Activated T-cell treated with anti-CD3 and anti-CD28 coated beads, Interleukin-2, amount 50 U/mL, for 72 hours (primary cell): Measurements from ENCODE around the gene FHIT. TPM values are rescaled to one million over a fixed set of nuclear protein-coding genes. Genes with fewer than 3 reads are reported as not detected.
"Not testable (repeated sequence)": the region's sequence is repeated elsewhere in the genome, so short reads cannot be mapped to it uniquely, and the experiment has no call there.

Experiments
- ATAC-seq, 2 donors: fragments of 150-1000 bp; cut with Tn5 transposase; replicated peaks in 1 of 2; 2 replicates each; pipeline ENCODE4 v1.10.0; 2021; ENCODE audit warnings: moderate library complexity in 2 of 2, mild to moderate bottlenecking in 1 of 2
- DNase-seq, 2 donors: peaks; one replicate each; pipeline ENCODE4 v3.0.0; 2021 to 2022; ENCODE audit warnings: mixed read lengths in 1 of 2
- H3K27ac Mint-ChIP-seq: one replicate; pipeline ENCODE4 v1.8.0; 2022; ENCODE audit warnings: mild to moderate bottlenecking, moderate library complexity, mixed read lengths
- H3K27me3 Mint-ChIP-seq: one replicate; pipeline ENCODE4 v1.8.0; 2022; ENCODE audit warnings: low read depth, mixed read lengths
- H3K36me3 Mint-ChIP-seq, 2 donors: one replicate each; pipeline ENCODE4 v1.8.0; 2022; ENCODE audit warnings: mixed read lengths in 2 of 2, mild to moderate bottlenecking in 1 of 2; ENCODE audit not compliant: insufficient read depth in 2 of 2
- H3K4me1 Mint-ChIP-seq: one replicate; pipeline ENCODE4 v1.8.0; 2022; ENCODE audit warnings: low read depth, mixed read lengths
- H3K4me3 Mint-ChIP-seq, 2 donors: one replicate each; pipeline ENCODE4 v1.8.0; 2022; ENCODE audit warnings: mild to moderate bottlenecking in 2 of 2, mixed read lengths in 2 of 2, moderate library complexity in 2 of 2
- H3K9me3 Mint-ChIP-seq, 2 donors: one replicate each; pipeline ENCODE4 v1.8.0; 2022; ENCODE audit warnings: mixed read lengths in 2 of 2
- total RNA-seq, 2 donors: library from RNA; stranded (reverse); gene quantifications; one replicate each; pipeline ENCODE4 v1.2.3, GENCODE V29; 2022

FHIT gene
- total RNA-seq, 2 donors from 2014 or later = 48.2 to 54.9 TPM

DNA sequence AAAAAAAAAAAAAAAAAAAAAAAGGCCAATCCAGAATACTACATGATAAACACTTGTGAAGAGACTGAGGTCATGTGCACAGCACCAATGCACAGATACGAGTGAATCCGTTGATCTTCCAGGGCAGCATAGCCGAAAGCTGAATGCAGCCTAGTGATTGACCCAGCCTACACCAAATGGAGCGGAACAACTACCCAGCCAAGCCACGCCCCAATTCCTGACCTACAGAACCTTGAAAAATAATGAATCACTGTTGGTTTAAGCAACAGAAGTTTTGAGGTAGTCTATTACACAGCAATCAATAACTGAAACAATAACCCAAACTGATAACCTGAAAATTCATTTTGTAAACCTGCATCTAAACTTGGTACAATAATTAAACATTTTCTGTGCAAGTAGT, 361.0 kb downstream of the FHIT start:
- no peaks in the 10 kb centered on the region for H3K27me3 Mint-ChIP-seq

DNA sequence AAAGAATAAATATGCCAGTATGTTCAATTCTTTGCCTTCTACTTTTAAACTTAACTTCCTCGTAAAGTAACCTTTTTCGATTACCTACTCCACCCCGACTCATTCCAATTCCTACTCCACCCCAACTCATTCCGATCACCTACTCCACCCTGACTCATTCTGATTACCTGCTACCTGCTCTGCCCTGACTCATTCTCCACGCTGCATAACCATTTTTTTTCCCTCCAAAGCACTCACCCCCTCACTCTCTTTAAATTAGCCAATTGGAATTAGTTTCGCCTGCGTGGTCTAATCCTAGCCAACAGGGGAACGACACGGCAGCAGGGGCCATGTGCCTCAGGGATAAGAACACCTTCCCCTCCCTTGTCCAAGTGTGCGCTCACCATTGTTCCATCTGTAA, 362.3 kb downstream of the FHIT start:
- H3K4me3 Mint-ChIP-seq, H3K4me1 Mint-ChIP-seq, DNase-seq, H3K27me3 Mint-ChIP-seq, H3K9me3 Mint-ChIP-seq, ATAC-seq, H3K27ac Mint-ChIP-seq, H3K36me3 Mint-ChIP-seq: not testable (repeated sequence)

More for the DNA sequence above, 361.0 kb downstream of the FHIT start:
- no peak for DNase-seq
- no peaks in the 10 kb centered on the region for H3K9me3 Mint-ChIP-seq
- ATAC-seq = no peak
- H3K4me1 Mint-ChIP-seq = no peaks in the 10 kb centered on the region
- no peaks in the 10 kb centered on the region for H3K36me3 Mint-ChIP-seq
- H3K4me3 Mint-ChIP-seq = no peak overlapping the region
- H3K27ac Mint-ChIP-seq = no peak overlapping the region

DNA sequence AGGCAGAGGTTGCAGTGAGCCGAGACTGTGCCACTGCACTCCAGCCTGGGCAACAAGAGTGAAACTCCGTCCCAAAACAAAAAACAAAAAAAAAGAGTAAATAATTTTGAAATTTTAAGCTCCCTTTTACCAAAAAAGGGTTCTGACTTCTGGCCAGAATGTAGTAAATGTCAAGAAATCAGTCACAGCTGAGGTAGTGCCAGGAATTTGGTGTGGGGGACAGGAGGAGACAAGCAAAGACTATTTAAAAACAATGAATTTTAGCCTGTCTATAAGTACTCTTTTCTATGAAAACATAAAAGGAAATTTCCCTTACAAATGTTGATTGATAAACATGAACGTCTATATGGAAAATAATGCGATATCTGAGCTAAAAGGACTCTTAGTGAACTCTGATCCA, 363.7 kb downstream of the FHIT start:
- ATAC-seq = no peak
- no peaks in the 10 kb centered on the region for H3K36me3 Mint-ChIP-seq
- H3K27ac Mint-ChIP-seq = no peak overlapping the region
- H3K4me1 Mint-ChIP-seq = no peaks in the 10 kb centered on the region
- DNase-seq = no peak
- H3K9me3 Mint-ChIP-seq = peaks cover 0 to 6% of the 10 kb centered on the region in 2 donors
- H3K4me3 Mint-ChIP-seq = no peak overlapping the region
- no peaks in the 10 kb centered on the region for H3K27me3 Mint-ChIP-seq

DNA sequence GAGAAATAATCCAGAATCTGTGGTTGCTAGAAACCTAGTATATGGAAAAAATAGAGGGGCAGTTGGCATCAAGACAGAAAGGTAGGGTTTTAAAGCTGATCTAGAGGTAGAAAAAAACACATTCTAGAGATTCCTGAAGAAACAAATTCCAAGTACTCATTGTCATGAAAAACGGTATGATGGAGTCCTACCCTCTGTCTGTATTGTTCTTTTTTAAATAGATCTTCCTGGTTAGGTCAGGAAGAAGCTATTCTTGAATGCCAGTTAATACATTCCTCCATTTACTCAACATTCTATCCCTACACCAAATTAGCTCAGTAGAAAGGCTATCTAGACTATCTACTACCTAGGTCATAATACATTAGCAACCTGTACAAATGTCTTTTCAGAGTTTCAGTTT, 364.7 kb downstream of the FHIT start:
- Mint-ChIP-seq H3K4me1 (no peaks in the 10 kb centered on the region), H3K36me3 (peaks cover 0 to 2% of the 10 kb centered on the region in 2 donors)

DNA sequence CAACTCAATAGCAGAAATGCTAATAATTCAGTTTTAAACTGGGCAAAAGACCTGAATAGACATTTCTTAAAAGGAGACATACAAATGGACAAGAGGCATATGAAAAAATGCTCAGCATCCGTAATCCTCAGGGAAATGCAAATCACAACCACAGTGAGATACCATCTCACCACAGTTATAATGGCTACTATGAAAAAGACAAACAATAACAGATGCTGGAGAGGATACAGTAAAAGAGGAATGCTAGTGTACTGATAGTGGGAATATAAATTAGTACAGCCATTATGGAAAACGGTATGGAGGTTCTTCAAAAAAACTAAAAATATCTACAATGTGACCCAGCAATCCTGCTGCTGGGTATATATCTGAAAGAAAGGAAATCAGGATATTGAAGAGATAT, 367.2 kb downstream of the FHIT start:
- Mint-ChIP-seq H3K4me1 (no peaks in the 10 kb centered on the region), H3K9me3 (peaks cover 8 to 21% of the 10 kb centered on the region in 2 donors), H3K27ac (no peak overlapping the region), H3K27me3 (no peaks in the 10 kb centered on the region), H3K4me3 (no peak overlapping the region), H3K36me3 (peaks cover 3 to 6% of the 10 kb centered on the region in 2 donors)
- DNase-seq = no peak
- no peak for ATAC-seq

More for the DNA sequence above, 364.7 kb downstream of the FHIT start:
- H3K27me3 Mint-ChIP-seq = no peaks in the 10 kb centered on the region
- ATAC-seq (no peak), DNase-seq (no peak)
- no peak overlapping the region for H3K27ac Mint-ChIP-seq
- peaks cover 4 to 11% of the 10 kb centered on the region in 2 donors for H3K9me3 Mint-ChIP-seq
- no peak overlapping the region for H3K4me3 Mint-ChIP-seq

DNA sequence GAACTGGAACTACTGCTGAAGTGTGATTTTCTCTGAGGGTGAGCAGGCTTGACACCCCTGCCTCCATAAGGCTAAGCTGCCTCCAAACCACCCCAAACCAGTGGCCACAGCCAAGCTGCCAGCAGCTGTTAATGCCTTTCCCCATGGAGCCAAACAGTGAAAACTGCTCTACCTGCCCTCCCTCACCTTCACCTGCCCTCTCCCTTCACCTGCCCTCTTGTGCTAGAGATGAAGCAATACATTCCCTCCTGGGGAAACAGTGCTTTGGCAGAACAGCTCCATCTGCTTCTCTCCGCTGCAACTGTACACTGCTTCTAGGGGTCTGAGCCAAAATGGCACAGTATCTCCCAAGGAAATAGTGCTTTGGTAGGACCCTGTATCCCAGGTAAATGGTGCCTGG, 374.1 kb downstream of the FHIT start:
- no peak overlapping the region for H3K4me3 Mint-ChIP-seq
- H3K4me1 Mint-ChIP-seq = no peaks in the 10 kb centered on the region
- H3K9me3 Mint-ChIP-seq = peaks cover 8 to 11% of the 10 kb centered on the region in 2 donors
- ATAC-seq = no peak
- H3K36me3 Mint-ChIP-seq = peaks cover 3 to 4% of the 10 kb centered on the region in 2 donors
- no peak for DNase-seq
- no peak overlapping the region for H3K27ac Mint-ChIP-seq
- no peaks in the 10 kb centered on the region for H3K27me3 Mint-ChIP-seq

DNA sequence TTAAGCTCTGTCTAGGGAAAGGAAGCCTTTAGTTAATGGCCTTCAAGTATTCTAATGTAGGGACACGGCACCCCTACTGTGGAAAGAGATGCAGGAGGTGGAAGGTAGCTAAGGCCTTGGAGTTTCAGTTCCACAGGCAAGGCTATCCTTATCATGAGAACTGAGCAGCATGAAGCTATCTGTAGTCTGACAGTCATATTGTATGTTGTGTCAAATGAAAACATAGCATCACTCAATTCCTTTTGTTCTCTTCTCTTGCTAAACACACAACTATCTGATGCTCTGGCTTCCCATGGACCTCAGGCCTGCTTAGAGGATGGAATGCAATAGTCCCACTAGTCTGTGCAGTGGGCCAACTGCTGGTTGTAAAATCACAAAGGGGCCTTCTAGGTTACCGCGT, 380.9 kb downstream of the FHIT start:
- ATAC-seq (no peak), DNase-seq (no peak)
- H3K9me3 Mint-ChIP-seq = peaks cover 2 to 3% of the 10 kb centered on the region in 2 donors
- H3K4me3 Mint-ChIP-seq = no peak overlapping the region
- H3K27me3 Mint-ChIP-seq = no peaks in the 10 kb centered on the region
- peaks cover 0 to 2% of the 10 kb centered on the region in 2 donors for H3K36me3 Mint-ChIP-seq
- H3K27ac Mint-ChIP-seq = no peak overlapping the region
- H3K4me1 Mint-ChIP-seq = no peaks in the 10 kb centered on the region

DNA sequence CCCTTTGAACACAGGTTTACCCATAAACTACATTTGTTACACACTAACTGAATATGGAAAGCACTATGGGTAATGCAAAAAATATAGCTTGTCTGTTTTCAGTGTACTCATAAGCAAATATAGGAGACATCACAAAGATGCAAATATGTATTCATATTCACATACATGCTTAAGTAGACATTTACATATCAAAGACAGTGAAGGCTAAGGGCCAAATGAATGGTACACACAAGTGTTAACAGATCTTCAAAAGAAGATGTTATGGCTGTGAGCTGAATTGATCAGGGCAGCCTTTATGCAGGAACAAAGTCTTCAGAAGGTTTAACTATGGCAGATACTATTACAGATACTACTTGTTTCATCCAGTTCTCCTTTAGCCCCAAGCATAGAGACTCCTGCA, 384.1 kb downstream of the FHIT start:
- DNase-seq (no peak), ATAC-seq (no peak)
- no peak overlapping the region for H3K4me3 Mint-ChIP-seq
- H3K36me3 Mint-ChIP-seq = peaks cover 0 to 2% of the 10 kb centered on the region in 2 donors
- H3K27ac Mint-ChIP-seq = no peak overlapping the region
- peaks cover 4 to 5% of the 10 kb centered on the region in 2 donors for H3K9me3 Mint-ChIP-seq
- no peaks in the 10 kb centered on the region for H3K4me1 Mint-ChIP-seq
- H3K27me3 Mint-ChIP-seq = no peaks in the 10 kb centered on the region

DNA sequence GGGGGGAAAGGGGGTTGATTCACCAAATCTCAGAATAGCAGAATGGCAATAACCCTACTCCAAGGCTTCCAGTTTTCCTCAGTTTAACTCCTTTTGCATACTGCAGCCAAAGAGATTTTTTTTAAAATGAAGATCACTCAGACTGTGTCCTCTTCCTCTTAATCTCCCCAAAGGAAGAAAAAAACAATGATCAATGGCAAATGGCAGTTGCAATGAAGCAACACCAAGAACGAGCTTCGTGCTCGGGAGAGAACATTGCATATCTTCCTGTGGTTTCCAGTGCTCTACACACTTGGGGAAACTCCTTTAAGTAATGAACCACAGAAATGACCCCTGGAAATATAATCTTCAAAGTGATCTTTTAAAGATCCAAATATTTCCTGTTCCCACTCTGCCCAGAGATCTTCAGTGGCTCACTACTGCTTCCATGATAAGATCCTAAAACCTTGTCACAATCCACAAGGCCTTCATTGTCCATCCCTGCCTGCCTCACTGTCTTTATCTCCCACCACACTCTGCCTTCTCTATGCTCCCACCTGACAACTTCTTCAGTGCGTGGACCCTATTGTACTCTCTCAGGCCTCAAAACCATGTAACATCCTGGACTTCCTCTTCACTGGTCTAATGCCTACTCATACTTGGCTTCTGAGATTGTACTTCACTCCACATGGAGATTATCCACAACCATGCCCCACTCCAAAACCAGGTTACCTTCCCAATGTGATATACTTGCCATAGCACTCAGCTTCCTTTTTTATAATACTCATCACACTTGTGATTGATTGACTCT, 394.8 kb downstream of the FHIT start:
- no peaks in the 10 kb centered on the region for H3K27me3 Mint-ChIP-seq

DNA sequence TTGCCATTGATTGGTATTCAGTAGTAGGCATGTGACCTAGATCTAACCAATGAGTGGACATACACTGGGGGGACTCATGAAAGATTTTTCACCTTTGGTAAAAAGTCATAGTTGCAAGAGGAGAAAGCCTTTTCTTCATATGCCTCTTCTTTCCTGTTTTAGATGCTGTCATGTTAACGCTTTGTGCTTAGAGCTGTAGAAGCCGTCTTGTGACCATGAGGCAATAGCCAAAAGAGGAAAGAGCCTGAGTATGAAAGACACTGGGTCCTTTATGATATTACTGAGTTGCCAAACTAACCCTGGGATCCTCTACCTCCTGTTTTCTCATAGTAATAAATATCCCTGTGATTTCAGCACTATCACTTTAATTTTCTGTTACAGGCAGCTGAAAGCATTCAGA, 396.0 kb downstream of the FHIT start:
- Mint-ChIP-seq H3K4me1 (no peaks in the 10 kb centered on the region), H3K36me3 (no peaks in the 10 kb centered on the region), H3K27me3 (no peaks in the 10 kb centered on the region), H3K4me3 (no peak overlapping the region), H3K27ac (no peak overlapping the region), H3K9me3 (peaks cover 5% of the 10 kb centered on the region in 2 donors)
- DNase-seq (no peak), ATAC-seq (no peak)

More for the DNA sequence above, 394.8 kb downstream of the FHIT start:
- Mint-ChIP-seq H3K4me1 (no peaks in the 10 kb centered on the region), H3K27ac (no peak overlapping the region), H3K4me3 (no peak overlapping the region), H3K36me3 (no peaks in the 10 kb centered on the region), H3K9me3 (peaks cover 4 to 7% of the 10 kb centered on the region in 2 donors)
- ATAC-seq (no peak), DNase-seq (no peak)

DNA sequence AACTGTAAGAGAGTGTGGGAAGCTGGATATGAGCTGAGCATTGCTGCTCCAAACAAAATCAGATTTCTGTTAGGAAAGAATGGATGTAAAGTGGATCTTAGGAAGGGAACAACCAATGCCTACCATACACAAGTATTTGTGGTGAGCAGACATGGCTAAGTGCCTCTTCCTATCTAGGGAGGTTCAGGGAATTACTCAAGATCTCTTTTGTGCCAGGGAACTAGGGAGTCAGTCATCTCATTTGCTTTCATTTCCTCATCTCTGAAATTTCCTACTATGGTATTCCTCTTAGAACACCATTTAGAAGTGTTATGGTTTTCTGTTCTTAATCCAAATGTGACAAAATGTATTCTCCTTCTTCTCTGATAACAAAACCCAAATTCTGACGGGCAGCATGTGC, 396.5 kb downstream of the FHIT start:
- ATAC-seq (no peak), DNase-seq (no peak)
- no peak overlapping the region for H3K4me3 Mint-ChIP-seq
- H3K27me3 Mint-ChIP-seq = no peaks in the 10 kb centered on the region
- H3K36me3 Mint-ChIP-seq = no peaks in the 10 kb centered on the region
- no peak overlapping the region for H3K27ac Mint-ChIP-seq
- H3K9me3 Mint-ChIP-seq = peaks cover 5 to 6% of the 10 kb centered on the region in 2 donors
- no peaks in the 10 kb centered on the region for H3K4me1 Mint-ChIP-seq

DNA sequence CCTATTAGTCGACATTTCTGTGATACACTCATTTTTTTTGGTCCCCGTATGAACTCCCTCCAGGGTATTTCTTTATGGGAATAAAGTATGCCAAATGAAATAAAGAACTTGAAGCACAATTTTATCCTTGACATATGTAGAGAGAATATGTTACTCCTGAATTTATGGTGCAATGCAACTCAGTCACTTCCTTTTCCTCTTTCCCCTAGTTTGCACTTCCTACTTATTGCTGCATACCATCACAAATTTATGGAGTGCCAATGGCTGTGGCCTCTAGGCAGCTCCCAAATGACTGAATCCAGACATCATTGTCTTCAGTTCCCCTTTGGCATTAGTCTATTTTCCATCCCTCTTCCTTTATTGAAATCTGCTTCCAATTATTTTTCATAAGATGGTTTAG, 403.5 kb downstream of the FHIT start:
- H3K36me3 Mint-ChIP-seq = no peaks in the 10 kb centered on the region
- ATAC-seq = no peak
- no peaks in the 10 kb centered on the region for H3K4me1 Mint-ChIP-seq

DNA sequence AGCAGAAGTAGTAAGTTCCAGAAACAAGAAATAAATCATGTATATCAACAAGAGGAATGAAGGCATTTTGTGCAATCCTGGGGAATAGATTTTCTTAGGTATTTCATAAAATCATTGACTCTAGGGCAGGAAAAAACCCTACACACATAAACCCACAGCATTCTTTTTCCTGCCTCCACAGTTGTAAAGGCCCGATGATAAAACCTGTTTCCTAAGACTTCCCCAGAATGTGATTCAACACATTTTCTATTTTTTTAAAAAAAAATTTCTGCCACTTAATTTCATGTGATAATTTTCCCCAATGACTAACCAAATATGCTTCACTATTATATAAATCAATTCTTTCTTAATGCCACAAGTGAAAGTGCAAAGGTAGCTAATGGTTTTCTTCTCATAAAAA, 407.0 kb downstream of the FHIT start:
- no peak for ATAC-seq

More for the DNA sequence above, 403.5 kb downstream of the FHIT start:
- H3K4me3 Mint-ChIP-seq = no peak overlapping the region
- no peak for DNase-seq
- H3K9me3 Mint-ChIP-seq = peaks cover 0 to 2% of the 10 kb centered on the region in 2 donors
- H3K27me3 Mint-ChIP-seq = no peaks in the 10 kb centered on the region
- H3K27ac Mint-ChIP-seq = no peak overlapping the region

DNA sequence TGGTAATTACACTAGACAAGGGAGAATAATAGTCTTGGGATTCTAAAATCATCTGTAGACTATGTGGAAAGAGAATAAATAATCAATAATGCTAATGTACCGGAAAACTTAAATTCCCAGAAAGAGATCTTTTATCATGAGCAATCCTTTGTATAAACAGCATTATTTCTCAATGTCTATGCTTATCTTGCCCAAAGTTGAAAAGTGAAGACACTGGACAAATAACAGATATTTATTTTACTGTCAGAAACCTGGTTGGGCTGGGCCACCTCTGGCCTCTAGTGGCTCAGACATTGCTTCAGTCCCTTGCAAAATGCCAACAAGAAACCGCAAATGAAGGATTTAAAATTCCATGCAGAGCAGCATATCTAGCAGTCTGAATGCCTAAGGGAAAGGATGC, 409.9 kb downstream of the FHIT start:
- Mint-ChIP-seq H3K4me1 (no peaks in the 10 kb centered on the region), H3K4me3 (no peak overlapping the region), H3K9me3 (no peaks in the 10 kb centered on the region), H3K27ac (no peak overlapping the region), H3K27me3 (no peaks in the 10 kb centered on the region), H3K36me3 (no peaks in the 10 kb centered on the region)
- DNase-seq (no peak), ATAC-seq (no peak)

More for the DNA sequence above, 407.0 kb downstream of the FHIT start:
- Mint-ChIP-seq H3K27me3 (no peaks in the 10 kb centered on the region), H3K27ac (no peak overlapping the region), H3K36me3 (no peaks in the 10 kb centered on the region), H3K4me1 (no peaks in the 10 kb centered on the region), H3K9me3 (no peaks in the 10 kb centered on the region), H3K4me3 (no peak overlapping the region)
- DNase-seq = no peak
